ENCODE results near the gene CCL22.
"Not testable (repeated sequence)": the region's sequence is repeated elsewhere in the genome, so short reads cannot be mapped to it uniquely, and the experiment has no call there.

The CCL22 gene

GRCh38 chr16:57390636-57391295 lies 32.2 kb downstream of the CCL22 start:
- no peak for TF ChIP-seq CTCF (IDR thresholded peaks at IDR 0.05; ENCODE audit: low read depth, low read length)
- DNase-seq (ENCODE audit: extremely low read depth, low read depth): no peak

GRCh38 chr16:57391300-57391699 lies 32.7 kb downstream of the CCL22 start:
- no peak for DNase-seq (ENCODE audit: extremely low read depth, low read depth)
- TF ChIP-seq CTCF (IDR thresholded peaks at IDR 0.05; ENCODE audit: low read depth, low read length): no peak

GRCh38 chr16:57391708-57392107 lies 33.1 kb downstream of the CCL22 start:
- no peak for TF ChIP-seq CTCF (IDR thresholded peaks at IDR 0.05; ENCODE audit: low read depth, low read length)
- no peak for DNase-seq (ENCODE audit: extremely low read depth, low read depth)

GRCh38 chr16:57392694-57393093 lies 34.1 kb downstream of the CCL22 start:
- TF ChIP-seq CTCF (IDR thresholded peaks at IDR 0.05; ENCODE audit: low read depth, low read length): no peak
- DNase-seq (ENCODE audit: extremely low read depth, low read depth): no peak

- TF ChIP-seq CTCF (IDR thresholded peaks at IDR 0.05; ENCODE audit: low read depth, low read length): no peak
These were observed 35.9 kb downstream of the CCL22 start for GRCh38 chr16:57394444-57394843.

GRCh38 chr16:57395026-57395425 lies 36.4 kb downstream of the CCL22 start:
- DNase-seq (ENCODE audit: extremely low read depth, low read depth): no peak
- no peak for TF ChIP-seq CTCF (IDR thresholded peaks at IDR 0.05; ENCODE audit: low read depth, low read length)

More at GRCh38 chr16:57394444-57394843, 35.9 kb downstream of the CCL22 start:
- DNase-seq (ENCODE audit: extremely low read depth, low read depth): no peak

- TF ChIP-seq CTCF (IDR thresholded peaks at IDR 0.05; ENCODE audit: low read depth, low read length): no peak
- no peak for DNase-seq (ENCODE audit: extremely low read depth, low read depth)
These were observed 38.2 kb downstream of the CCL22 start for GRCh38 chr16:57396786-57397185.

- not testable (repeated sequence) for DNase-seq (ENCODE audit: extremely low read depth, low read depth)
These were observed 38.9 kb downstream of the CCL22 start for GRCh38 chr16:57397493-57397892.

All from AG09319 (cell line).